ENCODE results near the gene PLCXD3.
"Not testable (repeated sequence)": the region's sequence is repeated elsewhere in the genome, so short reads cannot be mapped to it uniquely, and the experiment has no call there.

The PLCXD3 gene, protein sequence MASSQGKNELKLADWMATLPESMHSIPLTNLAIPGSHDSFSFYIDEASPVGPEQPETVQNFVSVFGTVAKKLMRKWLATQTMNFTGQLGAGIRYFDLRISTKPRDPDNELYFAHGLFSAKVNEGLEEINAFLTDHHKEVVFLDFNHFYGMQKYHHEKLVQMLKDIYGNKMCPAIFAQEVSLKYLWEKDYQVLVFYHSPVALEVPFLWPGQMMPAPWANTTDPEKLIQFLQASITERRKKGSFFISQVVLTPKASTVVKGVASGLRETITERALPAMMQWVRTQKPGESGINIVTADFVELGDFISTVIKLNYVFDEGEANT

DNA sequence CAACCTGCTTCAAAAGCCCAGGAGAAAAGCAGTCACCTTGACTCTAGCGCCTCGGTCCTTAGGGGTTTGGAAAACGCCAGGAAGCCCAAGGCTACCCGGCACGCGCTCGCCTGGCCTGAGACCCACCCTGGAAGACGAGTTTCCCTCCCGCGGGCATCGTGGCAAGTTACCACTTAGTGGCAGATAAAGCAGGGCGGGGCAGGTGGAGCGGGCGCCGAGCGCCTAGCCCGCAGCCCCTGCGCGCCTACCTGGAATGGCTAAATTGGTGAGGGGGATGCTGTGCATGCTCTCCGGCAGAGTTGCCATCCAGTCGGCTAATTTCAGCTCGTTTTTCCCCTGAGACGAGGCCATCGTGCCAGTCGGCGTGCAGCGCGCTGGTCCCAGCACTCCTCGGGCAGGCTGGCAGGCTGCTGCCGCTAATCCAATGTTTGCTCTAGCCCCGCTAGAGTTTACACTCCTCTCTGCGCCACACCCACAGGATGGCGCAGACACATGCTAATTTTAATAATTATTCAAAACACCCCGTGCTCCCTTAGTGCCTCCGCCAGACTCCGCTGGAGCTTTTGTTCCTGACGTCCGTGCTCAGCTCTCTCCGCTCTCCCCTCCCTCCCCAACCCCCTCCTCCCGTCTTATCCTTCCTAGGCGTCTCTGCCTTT is at the start of gene PLCXD3:
PLCXD3 (minus strand) TSS at position 426 of the 656 bp plus-strand sequence; CDS start at position 351, 75 bp downstream.
- DNase-seq: no peak

DNA sequence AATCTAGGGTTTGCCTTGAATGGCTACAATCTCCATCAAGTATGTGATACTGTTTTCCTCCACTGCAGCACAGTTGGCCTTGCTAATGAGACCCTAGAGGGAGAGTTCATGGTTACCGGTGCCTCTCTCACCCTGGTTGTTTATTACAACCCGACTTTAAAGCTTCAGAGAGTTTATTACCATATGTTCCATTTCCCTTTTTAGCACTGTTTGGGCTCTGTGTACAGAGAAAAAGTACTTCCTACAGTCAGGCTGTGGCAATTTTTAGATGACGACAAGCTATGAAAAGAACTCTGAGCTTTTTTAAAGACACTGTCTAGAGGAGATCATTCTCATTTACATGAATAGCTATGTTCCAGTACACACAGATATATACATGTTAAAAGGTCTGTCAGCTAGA is 48.8 kb upstream of the PLCXD3 start:
- no peak for DNase-seq

DNA sequence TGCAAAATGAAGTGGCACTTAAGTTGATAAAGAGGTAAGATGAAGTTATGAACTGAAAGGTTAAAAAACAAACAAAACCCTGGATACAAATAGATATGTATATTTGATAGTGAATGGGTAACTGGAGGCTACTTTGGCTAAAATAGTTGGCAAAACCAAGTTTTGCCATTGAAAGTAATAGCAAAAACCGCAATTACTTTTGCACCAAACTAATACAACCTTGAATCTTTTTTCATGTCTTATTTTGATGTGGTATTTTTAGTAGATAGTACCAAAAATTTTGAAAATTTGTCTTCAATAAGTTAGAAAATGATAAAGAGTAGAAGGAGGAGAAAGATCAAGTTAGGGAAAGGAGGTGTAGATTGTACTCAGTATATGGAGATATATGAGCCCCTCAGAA is 47.9 kb upstream of the PLCXD3 start:
- no peak for DNase-seq

DNA sequence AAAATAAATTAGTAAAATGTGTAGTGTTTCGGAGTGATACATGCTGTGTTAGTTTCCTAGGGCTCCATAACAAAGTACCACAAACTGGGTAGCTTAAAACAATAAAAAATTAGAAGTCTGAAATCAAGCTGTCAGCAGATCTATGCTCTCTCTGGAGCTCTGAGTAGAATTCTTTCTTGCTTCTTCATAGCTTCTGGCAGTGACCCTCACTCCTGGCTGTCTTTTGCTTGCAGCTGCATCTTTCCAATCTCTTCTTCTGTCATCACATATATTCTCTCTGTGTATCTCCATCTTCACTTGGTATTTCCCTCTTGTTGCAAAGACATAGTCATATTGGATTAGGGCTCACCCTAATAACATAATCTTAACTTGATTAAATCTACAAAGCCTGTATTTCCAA is 37.6 kb upstream of the PLCXD3 start:
- no peak for DNase-seq

DNA sequence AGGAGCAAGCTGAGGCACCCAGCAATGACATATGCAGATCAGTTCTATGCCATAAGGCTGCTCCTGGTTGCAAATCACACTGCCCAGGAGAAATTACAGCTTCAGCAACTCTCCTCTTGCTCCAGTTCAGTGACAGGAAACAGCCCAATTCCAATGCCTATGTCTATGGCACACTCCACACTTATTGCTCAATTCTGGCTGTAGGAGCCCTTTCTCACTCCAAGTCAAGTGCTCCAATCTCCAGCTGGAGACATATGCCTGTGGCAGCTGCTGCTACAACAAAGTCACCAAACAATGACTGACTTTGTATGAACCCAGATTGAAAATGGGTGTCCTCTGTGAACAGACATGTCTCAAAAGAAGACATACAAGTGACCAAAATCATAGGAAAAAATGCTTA is 31.8 kb upstream of the PLCXD3 start:
- no peak for DNase-seq

DNA sequence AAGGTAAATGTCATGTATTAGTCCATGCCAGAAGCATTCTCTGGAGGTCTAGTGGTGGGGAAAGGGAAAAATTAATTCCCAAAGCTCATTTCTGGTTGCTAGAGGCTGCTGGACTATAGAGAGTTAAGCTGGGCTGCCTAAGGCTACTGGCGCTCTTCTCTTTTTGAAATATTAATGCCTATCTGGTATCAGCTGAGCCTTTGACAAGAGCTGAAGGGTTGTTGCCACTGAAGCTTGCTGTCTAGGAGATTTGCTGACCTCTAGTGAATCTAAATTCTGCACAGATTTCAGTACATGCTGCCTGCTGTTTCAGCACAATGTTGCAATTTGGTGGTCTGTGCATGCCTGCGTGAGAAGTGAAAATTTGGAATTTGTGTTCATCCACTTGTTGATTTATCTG is 29.1 kb upstream of the PLCXD3 start:
- DNase-seq: no peak

DNA sequence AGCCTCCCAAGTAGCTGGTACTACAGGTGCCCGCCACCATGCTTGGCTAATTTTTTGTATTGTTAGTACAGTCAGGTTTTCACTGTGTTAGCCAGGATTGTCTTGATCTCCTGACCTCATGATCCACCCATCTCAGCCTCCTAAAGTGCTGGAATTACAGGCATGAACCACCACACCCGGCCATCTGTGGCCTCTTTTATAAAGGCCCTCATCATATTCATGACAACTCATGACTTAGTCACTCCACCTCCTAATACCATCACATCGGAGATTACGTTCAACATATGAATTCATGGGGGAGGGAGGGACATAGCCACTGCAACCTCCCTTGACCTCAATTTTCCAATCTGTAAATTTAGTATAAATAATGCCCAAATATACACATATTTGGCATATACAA is 27.2 kb upstream of the PLCXD3 start:
- no peak for DNase-seq

DNA sequence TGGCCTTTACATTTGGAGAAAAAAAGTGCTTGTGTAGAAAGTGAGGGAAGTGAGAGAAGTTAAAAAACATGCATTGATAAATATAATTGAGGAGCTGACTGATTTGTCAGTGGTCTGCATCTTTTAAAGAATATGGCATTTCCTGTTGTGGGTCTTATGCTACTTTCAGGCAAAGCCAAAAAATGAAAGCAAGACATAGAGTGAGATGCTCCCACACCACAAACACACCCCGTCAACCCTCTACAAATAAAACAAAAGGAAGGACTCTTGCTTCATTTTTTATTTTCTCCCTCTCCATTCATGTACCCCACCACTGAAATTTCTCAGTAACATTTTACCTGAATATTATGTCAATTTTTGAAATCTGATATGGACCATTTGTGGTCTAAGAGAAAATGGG is 22.1 kb upstream of the PLCXD3 start:
- no peak for DNase-seq

DNA sequence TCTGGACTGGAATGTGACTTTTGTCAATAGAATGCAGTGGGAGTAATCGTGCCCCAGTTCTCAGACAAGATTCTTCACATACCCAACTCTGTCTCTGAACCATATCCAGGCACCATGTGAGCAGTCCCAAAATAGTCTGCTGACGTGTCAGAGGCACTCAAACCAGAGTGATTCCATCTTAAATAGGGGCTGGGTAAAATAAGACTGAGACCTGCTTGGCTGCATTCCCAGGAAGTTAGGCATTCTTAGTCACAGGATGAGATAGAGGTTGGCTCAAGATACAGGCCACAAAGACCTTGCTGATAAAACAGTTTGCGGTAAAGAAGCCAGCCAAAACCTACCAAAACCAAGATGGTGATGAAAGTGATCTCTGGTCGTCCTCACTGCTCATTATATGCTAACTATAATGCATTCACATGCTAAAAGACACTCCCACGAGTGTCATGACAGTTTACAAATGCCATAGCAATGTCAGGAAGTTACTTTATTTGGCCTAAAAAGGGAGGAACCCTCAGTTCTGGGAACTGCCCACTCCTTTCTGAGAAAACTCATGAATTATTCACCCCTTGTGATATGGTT is 16.9 kb upstream of the PLCXD3 start:
- no peak for DNase-seq

DNA sequence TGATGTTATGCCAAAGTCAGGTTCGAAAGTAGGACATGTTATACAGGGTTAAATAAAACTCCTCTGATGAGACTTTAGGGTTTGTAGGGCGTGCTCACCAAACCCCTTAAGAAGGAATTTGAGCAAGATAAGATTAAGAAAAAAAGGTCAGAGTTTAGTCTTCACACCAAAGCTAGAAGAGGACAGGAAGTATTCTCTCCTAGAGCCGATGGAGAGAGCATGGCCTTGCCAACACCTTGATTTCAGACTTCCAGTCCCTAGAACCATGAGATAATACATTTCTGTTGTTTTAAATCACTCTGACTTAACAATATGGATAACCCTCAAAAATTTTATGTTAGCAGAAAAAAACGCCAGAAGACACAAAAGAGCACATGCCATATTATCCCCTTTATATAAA is 16.3 kb upstream of the PLCXD3 start:
- no peak for DNase-seq

DNA sequence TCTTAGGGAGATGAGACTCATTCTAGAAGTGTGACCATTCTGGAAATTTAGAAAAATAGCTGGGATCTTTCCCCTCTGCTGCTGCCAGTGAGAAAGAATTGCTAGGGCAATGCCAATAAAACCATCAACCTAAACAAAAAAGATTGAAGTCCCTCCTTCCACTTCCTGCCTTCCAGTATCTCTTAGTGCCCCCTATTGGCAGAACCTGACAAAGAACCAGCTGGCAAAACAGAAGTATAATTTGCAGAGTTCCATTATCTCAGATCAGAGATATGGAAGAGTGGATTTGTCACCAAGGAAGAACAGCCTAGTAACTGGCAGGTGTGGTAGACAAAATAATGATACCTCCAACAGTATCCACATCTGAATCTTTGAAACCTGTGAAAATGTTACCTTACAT is 13.8 kb upstream of the PLCXD3 start:
- DNase-seq: no peak

DNA sequence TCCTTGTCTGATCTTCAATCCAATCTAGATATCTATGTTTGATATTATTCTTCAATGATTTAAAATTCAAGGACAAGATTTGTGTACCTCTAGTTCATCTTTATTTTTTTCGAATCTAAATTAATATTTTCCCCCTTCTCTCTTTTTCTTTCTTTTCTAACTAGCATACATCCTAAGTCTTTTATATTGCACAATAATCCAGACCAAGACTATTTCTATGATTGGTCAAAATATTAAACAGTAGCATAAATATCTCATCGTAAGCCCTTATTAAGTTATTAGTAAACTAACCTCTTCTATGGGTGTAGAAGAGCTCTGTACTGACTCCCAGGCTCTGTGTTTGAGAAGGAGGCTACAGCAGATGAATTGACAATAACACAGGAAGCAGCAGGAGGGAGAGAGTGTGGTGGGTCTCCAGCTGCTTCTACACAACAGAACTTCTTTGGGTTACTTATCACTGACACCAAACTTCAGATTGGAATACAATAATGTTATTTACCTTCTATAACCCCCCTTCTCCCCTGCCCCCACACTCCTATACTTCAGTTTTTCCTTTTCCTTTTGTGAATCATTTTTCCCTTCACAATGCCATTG is 11.9 kb upstream of the PLCXD3 start:
- DNase-seq: no peak

DNA sequence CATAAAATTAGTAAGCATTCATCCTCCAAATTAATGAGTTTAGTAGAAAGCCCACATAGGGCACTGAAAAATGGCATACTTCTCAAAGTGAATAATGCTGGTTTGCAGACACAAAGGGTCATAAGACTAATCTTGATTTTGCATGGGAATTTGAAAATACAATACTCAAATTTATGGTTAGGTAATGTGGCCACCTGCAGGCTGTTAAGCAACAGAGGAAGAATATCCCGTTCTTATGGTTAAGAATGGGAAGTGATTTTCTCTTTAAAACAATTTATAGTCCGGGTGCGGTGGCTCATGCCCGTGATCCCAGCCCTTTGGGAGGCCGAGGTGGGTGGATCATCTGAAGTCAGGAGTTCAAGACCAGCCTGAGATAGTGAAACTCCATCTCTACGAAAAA is 9.4 kb upstream of the PLCXD3 start:
- no peak for DNase-seq

DNA sequence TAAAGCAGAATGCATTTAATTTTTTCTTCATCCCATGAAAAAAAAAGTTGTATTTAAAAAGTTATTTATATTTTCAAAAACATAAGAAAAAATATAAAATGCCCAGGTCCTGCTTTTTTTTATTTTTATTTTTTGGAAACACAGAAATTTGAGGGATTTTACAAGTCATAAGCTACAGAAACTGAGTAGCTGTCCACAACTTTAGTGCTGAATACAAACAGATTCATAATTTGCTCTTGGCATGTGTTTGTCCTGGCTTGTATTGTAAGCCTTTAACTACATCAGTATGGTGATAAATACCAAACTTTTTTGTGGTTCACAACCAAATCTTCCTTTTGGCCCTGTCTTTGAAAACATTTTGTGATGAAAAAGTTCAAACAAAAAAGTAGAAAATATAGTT is 7.5 kb upstream of the PLCXD3 start:
- DNase-seq: no peak

DNA sequence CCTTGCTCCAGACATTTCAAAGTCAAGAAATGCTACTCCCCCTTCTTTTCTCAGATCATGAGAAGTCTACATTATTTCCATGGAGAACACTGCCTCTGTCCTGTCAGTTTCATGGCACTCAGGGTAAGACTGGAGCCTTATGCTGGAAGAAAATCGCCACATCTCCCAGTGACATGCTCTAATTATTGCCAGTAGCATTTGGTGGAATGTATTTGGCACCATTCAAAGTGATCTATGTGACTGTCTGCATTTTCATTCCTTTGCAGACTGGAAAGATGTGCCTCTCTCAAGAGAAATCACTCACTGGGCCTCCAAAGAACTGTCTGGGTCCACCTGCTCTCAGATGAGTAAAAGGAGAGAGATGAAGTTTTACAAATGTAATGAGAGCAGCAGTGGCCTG is 840 bp upstream of the PLCXD3 start:
- no peak for DNase-seq

DNA sequence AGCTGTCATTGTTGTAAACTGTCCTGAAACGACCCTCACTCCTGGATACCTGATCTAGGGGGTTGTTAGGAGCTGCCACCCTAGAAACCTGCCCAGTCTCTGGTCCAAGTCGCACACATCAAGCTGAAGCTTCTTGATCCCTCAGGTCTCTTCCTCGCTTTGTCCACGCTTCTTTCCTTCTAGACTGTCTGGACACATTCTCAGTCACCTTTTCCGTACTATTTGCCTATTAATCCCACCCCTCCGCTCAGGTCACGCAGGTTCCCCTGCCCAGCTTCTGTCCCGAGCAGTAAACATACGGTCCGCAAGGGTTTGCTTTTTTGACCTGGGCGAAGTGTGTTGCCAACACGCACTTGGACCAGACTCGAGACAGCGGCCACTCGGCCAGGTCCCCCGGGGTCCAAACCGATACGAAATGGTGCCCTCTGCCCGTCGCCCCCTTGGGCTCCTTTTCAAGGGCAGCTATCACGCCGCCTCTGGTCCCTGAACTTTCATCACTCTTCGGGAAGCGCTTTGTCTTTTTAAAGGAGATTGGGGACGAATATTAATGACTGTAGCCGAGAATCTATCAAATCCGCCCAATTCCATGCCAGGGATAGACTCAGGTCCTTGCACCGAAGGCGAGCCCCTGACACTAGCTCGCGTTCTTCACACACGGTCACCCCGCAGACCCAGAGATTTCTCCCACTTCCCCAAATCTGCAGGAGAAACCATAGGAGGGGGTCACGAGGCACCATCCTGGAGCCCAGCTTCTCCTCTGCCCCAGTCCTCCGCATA is 814 bp downstream of the PLCXD3 start:
- DNase-seq: no peak

DNA sequence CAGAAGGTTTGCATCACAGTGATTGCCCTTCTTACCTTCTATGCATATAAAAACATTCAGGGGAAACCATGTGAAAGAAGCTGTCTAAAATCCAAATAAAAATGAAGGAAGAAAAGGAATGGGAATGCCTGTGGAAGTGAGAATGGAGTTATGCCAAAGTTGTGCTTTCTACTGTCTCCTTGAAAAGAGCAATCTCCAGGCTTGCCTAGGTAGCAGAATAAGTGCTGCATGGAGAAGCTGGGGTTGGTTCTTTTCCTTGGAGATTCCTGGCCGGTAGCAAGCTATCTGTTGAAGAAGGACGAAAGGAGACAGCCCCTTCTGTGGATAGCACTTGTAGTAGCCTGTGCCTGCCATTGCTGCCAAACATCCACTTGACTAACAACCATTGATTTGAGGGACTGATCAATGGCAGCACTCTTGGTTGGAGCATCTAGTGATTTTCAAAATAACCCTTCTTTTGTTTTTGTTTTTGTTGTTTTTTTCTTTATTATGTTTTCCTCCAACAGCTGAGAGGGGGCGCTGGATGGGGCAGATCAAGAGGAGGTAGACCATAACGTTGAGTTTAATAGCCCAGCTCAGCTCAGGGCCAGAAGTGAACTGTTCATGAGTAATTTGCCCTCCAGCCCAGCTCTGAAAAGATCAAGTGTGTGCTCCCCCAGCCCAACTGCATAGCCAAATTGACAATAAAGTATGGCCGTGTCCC is 1.6 kb downstream of the PLCXD3 start:
- DNase-seq: no peak

DNA sequence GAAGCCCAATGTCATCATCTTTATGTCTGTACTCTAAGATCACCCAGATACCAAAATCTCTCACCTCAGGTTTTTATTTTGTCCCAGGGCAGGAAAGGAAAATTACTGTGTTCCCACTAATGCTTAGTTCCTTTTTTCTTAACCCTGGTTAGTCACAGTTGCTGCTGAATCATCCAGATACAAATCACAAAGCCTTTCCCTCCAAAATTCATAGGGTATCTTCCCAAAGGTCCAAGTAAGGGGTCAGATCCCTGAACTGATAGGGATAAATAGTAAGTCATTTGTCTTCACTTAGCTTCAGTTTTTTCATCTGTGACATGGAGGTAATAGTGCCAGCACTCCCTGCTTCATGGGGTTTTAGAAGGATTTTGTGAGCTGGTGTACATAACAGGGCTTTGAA is 2.2 kb downstream of the PLCXD3 start:
- no peak for DNase-seq

DNA sequence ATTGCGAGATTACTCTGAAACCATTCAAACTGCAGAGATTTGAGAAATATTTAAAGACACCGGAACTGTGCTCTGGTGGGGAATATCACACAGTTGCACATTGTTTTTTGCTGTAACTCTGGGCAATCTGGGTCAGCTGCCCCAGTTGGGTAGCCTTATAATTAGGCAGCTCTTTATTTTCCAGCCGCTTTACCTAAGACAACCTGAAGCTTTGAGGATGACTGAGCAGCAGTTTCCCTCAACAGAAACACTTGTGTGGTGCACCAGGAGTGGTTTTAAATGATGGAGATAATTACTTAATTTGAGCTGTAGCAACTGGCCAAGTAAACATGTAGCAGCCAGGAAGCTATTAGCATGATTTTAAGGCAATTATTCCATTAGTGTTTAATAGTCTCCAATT is 2.9 kb downstream of the PLCXD3 start:
- DNase-seq: no peak

DNA sequence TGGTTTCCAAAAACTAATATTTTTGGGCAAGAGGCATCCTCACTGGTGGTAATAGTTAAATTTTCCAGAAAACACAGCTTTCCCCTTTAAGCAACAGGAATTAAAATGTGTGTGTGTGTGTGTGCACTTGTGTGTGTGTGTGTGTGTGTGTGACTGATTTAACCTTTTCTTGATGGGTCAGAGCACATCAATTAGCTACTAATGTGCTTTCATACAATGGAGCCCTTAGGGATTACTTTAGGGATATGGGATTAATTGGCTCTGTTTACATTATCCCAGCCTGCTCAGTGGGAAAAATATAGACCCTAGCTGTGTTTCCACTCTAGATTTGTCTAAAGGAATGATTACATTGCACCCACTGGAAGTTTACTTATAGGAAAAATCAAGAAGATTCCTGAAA is 6.5 kb downstream of the PLCXD3 start:
- no peak for DNase-seq

DNA sequence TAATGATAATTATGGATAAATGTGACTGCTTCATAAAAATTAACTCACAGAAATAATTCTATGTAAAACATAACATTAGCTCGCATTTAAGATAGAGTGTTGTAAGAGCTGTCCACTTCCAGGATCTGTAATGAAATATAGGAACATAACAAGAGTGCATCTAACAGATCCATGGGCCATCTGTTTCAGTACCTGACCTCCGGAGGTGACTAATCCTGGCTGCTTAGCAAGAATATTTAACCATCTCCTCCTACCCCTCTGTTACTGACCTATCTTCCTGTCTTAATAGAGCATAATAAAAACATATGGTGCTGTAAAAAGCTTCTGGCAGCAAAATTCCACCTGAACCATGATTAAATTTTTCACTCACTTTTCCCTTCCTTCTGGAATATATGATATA is 7.1 kb downstream of the PLCXD3 start:
- DNase-seq: no peak

DNA sequence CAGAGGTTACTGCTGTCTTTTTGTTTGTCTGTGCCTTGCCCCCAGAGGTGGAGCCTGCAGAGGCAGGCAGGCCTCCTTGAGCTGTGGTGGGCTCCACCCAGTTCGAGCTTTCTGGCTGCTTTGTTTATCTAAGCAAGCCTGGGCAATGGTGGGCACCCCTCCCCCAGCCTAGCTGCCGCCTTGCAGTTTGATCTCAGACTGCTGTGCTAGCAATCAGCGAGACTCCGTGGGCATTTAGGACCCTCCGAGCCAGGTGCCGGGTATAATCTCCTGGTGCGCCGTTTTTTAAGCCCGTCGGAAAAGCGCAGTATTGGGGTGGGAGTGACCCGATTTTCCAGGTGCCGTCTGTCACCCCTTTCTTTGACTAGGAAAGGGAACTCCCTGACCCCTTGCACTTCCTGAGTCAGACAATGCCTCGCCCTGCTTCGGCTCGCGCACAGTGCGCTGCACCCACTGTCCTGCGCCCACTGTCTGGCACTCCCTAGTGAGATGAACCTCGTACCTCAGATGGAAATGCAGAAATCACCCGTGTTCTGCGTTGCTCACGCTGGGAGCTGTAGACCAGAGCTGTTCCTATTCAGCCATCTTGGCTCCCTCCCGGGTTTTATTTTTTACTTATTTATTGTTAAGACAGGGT is 16.8 kb downstream of the PLCXD3 start:
- not testable (repeated sequence) for DNase-seq

Measured in NCI-H2107 (cell line).